Inflammatory macrophage treated with lipopolysaccharide for 1 hour (primary cell): ENCODE data around the gene ANKRD44.

Experiments used
- DNase-seq, 2 donors: peaks; one replicate each; pipeline ENCODE4 v3.0.0-alpha.2; 2020 to 2022

Gene ANKRD44

GRCh38 chr2:197101519-197101918 is 209.1 kb downstream of the ANKRD44 start:
- no peak for DNase-seq

- no peak for DNase-seq
Observed at GRCh38 chr2:197097578-197098366, 212.8 kb downstream of the ANKRD44 start.

GRCh38 chr2:197096649-197097048 is 213.9 kb downstream of the ANKRD44 start:
- DNase-seq, result no peak

GRCh38 chr2:197092431-197092830 is 218.1 kb downstream of the ANKRD44 start:
- no peak for DNase-seq

- no peak for DNase-seq
Observed at GRCh38 chr2:197090742-197091367, 219.7 kb downstream of the ANKRD44 start.

- no peak for DNase-seq
Observed at GRCh38 chr2:197089655-197090054, 220.9 kb downstream of the ANKRD44 start.

- peak in 1 of 2 donors; percentile 17 for DNase-seq
Observed at GRCh38 chr2:197088694-197089093, 221.9 kb downstream of the ANKRD44 start.

GRCh38 chr2:197086500-197086899 is 224.1 kb downstream of the ANKRD44 start:
- DNase-seq, result peak; percentile 91 to 97

GRCh38 chr2:197085665-197086064 is 224.9 kb downstream of the ANKRD44 start:
- DNase-seq, result no peak

- DNase-seq, result peak; percentile 65 to 70
Observed at GRCh38 chr2:197081294-197081693, 229.3 kb downstream of the ANKRD44 start.

GRCh38 chr2:197080578-197081216 is 229.9 kb downstream of the ANKRD44 start:
- no peak for DNase-seq

GRCh38 chr2:197079832-197080555 is 230.6 kb downstream of the ANKRD44 start:
- no peak for DNase-seq

GRCh38 chr2:197079414-197079813 is 231.2 kb downstream of the ANKRD44 start:
- DNase-seq, result no peak

- no peak for DNase-seq
Observed at GRCh38 chr2:197078535-197078934, 232.0 kb downstream of the ANKRD44 start.

GRCh38 chr2:197077336-197077735 is 233.2 kb downstream of the ANKRD44 start:
- no peak for DNase-seq

GRCh38 chr2:197076652-197077051 is 233.9 kb downstream of the ANKRD44 start:
- no peak for DNase-seq

- DNase-seq, result peak in 1 of 2 donors; percentile 54
Observed at GRCh38 chr2:197075754-197076337, 234.7 kb downstream of the ANKRD44 start.

GRCh38 chr2:197075281-197075680 is 235.3 kb downstream of the ANKRD44 start:
- DNase-seq, result no peak

- DNase-seq, result no peak
Observed at GRCh38 chr2:197073701-197074433, 236.7 kb downstream of the ANKRD44 start.

- DNase-seq, result no peak
Observed at GRCh38 chr2:197073270-197073669, 237.3 kb downstream of the ANKRD44 start.

- no peak for DNase-seq
Observed at GRCh38 chr2:197072533-197072932, 238.0 kb downstream of the ANKRD44 start.

- no peak for DNase-seq
Observed at GRCh38 chr2:197071790-197072436, 238.7 kb downstream of the ANKRD44 start.
